Epithelial cell of esophagus (primary cell): ENCODE data around the gene LIN7B.

Source experiments
- DNase-seq: peaks from one replicate; pipeline ENCODE4 v3.0.0; 2010; ENCODE audit warnings: low read depth
- H3K4me3 ChIP-seq: 2 replicates; pipeline ENCODE4 v1.5.1; 2011; ENCODE audit warnings: mild to moderate bottlenecking, low read length, control low read depth
- TF ChIP-seq, protein P1 (sequence below): IDR thresholded peaks from 2 replicates; pipeline ENCODE4 v1.5.1; 2011; ENCODE audit warnings: low read depth, mild to moderate bottlenecking, low read length, control low read depth, inconsistent platforms; ENCODE audit not compliant: insufficient read depth; ENCODE audit errors: missing control alignments

Gene LIN7B

DNA sequence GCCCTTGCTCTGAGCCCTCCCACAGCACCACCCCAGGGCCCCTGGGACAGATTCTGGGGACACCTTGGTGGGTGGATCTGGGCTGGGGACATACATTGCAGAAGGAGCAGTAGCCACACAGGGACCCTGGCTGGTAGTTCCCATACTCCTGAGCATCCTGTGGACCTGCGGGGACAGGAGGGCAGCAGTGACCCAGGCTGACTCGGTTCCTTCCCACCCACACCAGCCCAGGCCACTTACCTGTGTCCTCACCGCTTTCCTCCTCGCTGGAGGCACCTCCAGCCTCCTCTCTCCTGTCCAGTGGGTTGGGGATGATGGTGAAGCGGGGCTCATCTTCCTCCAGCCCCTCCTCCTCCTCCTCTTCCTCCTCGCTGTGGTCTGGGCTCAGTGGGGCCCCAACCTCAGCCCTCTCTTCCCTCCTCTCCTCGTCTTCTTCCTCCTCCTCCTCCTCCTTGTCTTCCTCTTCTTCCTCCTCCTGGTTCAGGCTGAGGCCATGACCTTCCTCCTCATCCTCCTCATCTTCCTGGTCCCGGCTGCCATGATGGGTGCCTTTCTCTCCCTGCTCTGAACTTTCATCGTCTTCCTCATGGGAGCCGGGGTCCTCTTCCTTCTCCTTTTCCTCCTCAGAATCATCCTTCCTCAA, 39.1 kb downstream of the LIN7B start:
- TF ChIP-seq, protein P1, sequence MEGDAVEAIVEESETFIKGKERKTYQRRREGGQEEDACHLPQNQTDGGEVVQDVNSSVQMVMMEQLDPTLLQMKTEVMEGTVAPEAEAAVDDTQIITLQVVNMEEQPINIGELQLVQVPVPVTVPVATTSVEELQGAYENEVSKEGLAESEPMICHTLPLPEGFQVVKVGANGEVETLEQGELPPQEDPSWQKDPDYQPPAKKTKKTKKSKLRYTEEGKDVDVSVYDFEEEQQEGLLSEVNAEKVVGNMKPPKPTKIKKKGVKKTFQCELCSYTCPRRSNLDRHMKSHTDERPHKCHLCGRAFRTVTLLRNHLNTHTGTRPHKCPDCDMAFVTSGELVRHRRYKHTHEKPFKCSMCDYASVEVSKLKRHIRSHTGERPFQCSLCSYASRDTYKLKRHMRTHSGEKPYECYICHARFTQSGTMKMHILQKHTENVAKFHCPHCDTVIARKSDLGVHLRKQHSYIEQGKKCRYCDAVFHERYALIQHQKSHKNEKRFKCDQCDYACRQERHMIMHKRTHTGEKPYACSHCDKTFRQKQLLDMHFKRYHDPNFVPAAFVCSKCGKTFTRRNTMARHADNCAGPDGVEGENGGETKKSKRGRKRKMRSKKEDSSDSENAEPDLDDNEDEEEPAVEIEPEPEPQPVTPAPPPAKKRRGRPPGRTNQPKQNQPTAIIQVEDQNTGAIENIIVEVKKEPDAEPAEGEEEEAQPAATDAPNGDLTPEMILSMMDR = no peak
- no peak for DNase-seq
- no peak overlapping the region for H3K4me3 ChIP-seq

DNA sequence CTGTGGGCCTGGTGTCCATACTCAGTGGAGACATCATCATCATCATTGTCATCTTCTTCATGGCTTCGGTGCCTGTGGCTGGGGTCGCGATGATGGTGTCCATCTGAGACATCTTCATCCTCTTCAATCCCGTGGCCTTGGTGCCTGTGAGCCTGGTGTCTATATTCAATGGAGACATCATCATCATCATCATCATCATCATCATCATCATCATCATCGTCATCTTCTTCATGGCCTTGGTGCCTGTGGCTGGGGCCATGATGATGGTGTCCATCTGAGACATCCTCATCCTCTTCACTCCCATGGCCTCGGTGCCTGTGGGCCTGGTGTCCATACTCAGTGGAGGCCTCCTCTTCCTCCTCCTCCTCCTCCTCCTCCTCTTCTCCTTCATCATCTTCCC, 40.1 kb downstream of the LIN7B start:
- no peak overlapping the region for H3K4me3 ChIP-seq
- no peak for DNase-seq
- TF ChIP-seq, protein P1 = no peak

DNA sequence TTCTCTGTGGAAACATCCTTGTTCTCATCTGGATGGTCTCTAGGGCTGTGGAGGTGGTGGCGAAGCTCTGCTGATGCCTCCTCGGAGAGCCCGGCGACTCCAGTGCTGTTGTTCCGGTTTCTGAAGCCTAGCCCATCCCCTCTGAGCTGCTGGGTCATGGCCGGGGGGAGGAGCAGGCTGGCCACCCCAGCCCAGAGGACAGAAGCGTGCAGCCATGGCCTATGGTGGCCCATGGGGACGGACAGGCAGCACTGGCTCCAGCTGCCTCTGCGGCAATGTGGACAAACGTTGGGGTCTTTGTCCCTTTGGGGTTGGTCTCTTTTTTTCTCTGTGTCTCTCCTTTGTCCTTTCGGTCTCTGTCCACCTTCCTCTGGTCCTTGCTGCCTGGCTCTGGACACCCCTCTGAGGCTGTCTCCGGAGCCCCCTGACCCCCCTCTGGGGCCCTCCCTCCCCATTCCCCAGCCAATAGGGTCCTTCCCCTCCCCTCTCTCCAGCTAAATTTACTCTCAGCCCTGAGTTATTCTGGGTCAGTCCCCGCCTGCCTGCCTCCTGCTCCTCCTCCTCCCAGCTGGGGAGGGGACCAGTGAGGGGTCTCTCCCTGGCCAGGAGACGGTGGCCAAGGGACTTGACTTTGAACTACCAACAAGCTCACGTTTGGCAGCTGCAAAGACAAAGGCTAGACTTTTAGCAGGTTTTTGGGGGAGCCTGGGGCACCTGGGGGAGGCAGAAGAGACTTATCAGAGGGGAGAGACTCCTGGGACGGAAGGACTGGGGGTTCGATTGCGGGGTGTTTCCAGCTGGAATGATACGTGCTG, 41.0 kb downstream of the LIN7B start, which contains the start of gene HRC:
HRC (minus strand) TSS at position 392 of the 815 bp plus-strand sequence; CDS start at position 233, 159 bp downstream.
- TF ChIP-seq, protein P1 = no peak
- no peak within 1 kb of the TSS for H3K4me3 ChIP-seq
- no peak for DNase-seq

DNA sequence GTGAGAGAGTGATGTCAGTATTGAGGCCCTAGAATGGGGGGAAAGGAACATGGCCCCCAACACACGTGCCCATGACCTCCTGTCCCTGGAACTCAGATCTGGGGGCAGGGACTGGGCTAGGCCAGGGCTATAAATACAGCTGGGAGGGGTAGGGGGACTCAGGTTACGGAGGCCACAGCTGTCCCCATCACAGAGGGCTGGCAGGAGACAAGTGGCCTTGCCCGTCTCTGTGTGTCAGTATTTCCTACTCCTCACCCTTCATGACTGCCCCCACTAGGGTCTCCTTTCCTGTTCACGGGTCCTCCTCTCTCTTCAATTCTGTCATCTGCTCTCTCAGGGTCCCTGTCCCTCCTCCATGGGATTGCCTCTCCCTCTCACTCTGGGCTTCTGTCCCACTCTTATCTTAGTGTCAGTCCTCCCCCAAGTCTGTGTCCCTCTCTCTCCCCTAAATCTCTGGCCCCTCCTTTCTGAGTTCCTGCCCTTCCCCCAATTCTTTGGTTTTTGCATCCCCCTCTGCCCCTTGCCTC, 41.7 kb downstream of the LIN7B start:
- DNase-seq = no peak
- H3K4me3 ChIP-seq = no peak overlapping the region
- TF ChIP-seq, protein P1 = no peak

DNA sequence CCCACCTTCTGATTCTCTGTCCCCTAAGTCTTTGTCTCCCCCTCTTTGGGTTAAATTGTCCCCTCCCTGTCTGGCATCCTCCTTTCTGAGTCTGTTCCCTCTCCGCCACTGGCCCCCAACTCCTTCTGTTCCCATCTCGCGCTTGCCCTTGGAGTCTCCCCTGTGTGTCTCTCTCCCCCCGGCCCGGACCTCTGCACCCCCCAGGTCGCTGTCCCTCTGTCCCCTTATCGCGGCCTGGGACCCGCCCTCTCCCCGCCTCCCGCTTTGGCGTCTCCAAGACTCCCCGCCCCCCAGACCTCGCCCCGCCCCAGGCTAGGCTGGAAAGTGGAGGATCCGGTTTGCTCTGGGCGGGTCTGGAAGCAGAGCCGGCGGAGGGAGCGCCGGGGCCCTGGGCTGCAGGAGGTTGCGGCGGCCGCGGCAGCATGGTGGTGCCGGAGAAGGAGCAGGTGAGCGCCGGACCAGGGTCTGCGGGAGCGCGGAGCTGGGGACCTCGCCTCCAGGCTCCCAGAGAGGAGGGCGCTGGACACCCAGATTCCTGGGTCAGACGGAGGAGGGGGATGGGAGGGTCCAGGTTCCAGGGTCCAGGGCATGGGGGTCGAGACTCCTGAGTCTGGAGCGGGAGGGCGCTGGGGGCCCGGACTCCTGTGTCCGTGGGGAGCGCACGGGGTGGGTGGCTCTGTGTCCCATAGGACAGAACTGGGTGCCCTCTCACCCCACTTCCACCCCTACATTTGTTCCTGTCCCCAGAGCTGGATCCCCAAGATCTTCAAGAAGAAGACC, 43.5 kb downstream of the LIN7B start, which contains the start of gene TRPM4:
TRPM4 (plus strand) TSS at position 348 of the 780 bp plus-strand sequence; CDS start at position 423, 75 bp downstream.
- peak; percentile 92 for DNase-seq
- H3K4me3 ChIP-seq = peak within 1 kb of the TSS; percentile 91
- TF ChIP-seq, protein P1 = no peak

DNA sequence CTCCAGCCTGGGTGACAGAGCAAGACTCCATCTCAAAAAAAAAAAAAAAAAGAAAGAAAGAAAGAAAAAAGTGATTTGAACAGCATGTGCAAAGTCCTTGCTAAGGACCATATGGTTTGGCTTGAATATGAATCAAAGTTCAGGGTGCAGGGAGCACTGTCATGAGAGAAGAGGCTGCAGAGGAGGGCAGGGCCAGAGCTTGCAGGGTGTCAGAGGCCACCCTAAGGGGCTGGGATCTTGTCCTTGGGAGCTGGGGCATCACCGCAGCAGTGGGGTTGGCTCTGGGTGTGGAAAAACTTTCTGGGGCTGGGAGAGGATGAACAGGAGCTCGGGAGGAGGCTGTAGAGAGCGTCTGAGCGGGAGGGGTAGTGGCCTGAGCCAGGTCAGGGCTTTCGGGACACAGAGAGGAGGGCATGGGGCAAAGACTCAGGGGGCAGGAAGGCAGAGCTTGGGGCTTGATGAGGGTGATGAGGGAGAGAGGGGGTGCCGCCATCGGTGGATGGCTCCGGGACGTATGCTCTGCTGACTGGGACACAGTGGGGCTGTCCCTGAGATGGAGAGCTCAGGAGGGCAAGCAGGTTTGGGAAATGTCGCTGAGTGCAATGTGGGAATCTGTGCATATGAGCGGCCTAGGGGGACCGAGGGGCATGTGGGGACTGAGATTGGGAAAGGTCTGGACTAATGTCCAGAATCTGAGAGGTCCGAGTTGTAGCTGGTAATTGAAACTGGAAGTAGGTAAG, 46.5 kb downstream of the LIN7B start:
- TF ChIP-seq, protein P1 = no peak
- no peak for DNase-seq
- no peak overlapping the region for H3K4me3 ChIP-seq
